RWPE1 (cell line): Measurements from ENCODE around the gene CELSR2.
A peak's percentile ranks its signal among the peaks of the same experiment; 100 is the strongest.

ENCODE experiments used
- CTCF ChIA-PET: fragments of 350-600 bp; sonication (Branson Sonifier 250); formaldehyde crosslinking; extraction: SDS; loops from one replicate; lab custom pipeline; 2021; lab: Yijun Ruan, JAX
- POLR2A ChIA-PET: fragments of 400-600 bp; formaldehyde crosslinking; extraction: SDS; loops from one replicate; lab custom pipeline; 2020; ENCODE audit warnings: antibody characterized with exemption; ENCODE audit not compliant: low non-redundant PET; lab: Yijun Ruan, JAX
- DNase-seq: peaks from one replicate; pipeline ENCODE4 v3.0.0; 2012; ENCODE audit warnings: low spot score
- H3K27ac ChIP-seq: fragments of 450-650 bp; 2 replicates; pipeline ENCODE4 v1.5.1; 2017
- TF ChIP-seq, protein P1 (sequence below): fragments of 450-650 bp; conservative IDR thresholded peaks from 2 replicates; pipeline ENCODE4 v1.5.1; 2017; ENCODE audit warnings: low read depth, mild to moderate bottlenecking

CELSR2 gene

DNA sequence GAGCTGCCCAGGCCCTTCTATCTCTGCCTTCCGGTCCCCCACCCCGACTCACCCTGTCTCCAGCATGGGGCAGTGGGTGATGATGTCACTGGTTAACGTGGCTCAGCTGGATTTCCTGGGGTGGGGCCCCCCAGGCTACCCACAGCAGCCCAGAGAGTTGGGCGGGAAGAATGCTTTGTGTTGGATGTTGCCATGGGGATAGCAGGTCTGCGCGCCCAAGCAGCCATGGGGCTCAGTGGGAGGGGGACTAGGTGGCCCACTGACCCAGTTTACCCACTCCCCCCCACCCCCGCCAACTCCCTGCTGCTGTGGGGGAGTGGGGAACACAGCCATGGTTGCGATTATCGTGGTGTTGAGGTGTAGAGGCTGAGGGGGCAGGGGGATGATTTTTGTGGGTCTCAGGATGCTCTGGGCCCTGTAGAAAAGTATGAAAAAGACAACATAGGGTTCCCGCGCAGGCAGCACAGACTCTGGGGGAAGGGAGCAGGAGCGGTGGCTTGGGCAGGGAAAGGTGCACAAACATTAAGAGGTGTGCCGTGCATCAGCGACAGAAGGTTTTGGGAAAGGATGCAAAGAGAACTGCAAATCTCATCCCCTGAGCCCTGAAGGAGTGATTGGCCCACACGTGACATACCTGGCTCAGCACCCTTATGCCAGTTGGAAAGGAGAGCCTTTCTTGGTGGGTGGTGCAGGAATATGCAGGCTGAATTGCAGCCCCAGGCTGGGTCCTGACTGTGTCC, 8.5 kb downstream of the CELSR2 start:
- TF ChIP-seq, protein P1, sequence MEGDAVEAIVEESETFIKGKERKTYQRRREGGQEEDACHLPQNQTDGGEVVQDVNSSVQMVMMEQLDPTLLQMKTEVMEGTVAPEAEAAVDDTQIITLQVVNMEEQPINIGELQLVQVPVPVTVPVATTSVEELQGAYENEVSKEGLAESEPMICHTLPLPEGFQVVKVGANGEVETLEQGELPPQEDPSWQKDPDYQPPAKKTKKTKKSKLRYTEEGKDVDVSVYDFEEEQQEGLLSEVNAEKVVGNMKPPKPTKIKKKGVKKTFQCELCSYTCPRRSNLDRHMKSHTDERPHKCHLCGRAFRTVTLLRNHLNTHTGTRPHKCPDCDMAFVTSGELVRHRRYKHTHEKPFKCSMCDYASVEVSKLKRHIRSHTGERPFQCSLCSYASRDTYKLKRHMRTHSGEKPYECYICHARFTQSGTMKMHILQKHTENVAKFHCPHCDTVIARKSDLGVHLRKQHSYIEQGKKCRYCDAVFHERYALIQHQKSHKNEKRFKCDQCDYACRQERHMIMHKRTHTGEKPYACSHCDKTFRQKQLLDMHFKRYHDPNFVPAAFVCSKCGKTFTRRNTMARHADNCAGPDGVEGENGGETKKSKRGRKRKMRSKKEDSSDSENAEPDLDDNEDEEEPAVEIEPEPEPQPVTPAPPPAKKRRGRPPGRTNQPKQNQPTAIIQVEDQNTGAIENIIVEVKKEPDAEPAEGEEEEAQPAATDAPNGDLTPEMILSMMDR, result no peak
- ChIA-PET POLR2A (no interaction called here), CTCF (interaction anchor here (0.6 to 1.2 kb wide), 2 partner anchors 13 to 64 kb away, joined by 3 to 6 read pairs; no protein-coding TSS in a partner anchor)
- peak overlapping the region; percentile 64 for H3K27ac ChIP-seq
- DNase-seq, result no peak

DNA sequence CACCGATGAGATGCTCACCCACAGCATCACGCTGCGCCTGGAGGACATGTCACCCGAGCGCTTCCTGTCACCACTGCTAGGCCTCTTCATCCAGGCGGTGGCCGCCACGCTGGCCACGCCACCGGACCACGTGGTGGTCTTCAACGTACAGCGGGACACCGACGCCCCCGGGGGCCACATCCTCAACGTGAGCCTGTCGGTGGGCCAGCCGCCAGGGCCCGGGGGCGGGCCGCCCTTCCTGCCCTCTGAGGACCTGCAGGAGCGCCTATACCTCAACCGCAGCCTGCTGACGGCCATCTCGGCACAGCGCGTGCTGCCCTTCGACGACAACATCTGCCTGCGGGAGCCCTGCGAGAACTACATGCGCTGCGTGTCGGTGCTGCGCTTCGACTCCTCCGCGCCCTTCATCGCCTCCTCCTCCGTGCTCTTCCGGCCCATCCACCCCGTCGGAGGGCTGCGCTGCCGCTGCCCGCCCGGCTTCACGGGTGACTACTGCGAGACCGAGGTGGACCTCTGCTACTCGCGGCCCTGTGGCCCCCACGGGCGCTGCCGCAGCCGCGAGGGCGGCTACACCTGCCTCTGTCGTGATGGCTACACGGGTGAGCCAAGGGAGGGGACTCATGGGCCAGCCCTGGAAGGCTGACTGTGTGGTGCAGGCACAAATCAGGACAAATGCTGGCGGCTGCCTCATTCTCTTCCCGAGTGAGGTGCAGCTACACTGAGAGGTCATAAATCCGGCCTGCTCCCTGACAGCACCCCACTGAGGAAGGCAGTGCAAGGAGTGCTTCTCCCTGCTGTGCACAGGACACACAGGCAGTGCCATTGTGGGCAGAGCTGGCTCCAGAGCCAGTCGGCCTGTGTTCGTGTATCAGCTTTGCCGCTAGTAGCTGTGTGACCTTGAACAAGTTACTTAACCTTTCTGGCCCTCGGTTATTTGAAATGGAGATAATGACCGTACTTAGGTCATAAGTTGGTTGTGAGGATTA, 9.4 kb downstream of the CELSR2 start:
- peak overlapping the region; percentile 92 for H3K27ac ChIP-seq
- POLR2A ChIA-PET, result interaction anchor here (0.8 kb wide), 1 partner anchor 15 kb away, joined by 3 read pairs; no protein-coding TSS in a partner anchor
- DNase-seq, result no peak
- TF ChIP-seq, protein P1, result no peak
- CTCF ChIA-PET, result no interaction called here

DNA sequence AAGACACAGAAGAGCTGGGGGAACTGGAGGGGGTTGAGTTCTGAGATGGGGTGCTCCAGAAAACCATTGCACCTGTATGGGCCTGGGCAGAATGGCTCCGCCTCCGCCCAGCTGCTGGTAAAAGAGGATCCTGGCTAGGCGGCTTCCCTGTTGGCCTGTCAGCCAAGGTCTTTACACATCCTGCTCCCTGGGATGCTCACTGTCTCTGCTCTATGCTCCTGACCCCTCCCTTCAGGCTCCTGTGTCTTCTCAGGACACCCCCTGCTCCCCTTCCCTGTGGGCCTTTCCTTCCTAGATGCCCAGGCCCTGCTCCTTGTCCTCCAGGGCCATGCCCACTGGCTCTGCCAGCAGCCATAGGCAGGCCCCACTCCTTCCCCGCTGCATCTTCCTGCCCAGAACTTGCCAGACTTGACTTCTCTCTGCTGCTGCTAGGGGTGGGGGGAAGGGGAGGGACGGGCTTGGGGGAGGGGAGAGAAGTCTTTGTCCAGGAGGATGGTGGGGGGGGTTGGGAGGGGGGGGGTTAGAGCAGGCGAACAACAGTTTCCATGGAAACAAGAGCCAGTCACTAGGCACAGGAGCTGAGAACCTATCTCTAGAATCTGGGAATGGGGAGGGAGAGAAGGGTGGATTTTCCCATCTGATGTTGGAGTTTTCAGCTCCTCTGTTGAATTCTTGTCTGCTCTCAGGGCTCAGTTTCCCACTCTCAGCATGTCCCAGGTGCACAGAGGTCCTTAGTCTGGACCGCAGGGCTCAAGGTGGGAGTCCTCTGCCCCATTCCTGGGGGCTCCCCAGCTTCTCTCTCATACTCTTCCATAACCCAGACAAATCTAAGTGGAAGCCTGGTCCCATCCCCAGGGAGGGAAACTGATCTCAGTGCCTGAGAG, 10.6 kb downstream of the CELSR2 start:
- TF ChIP-seq, protein P1, result no peak
- H3K27ac ChIP-seq, result peak overlapping the region; percentile 92
- ChIA-PET CTCF (interaction anchor here (0.8 kb wide), 1 partner anchor 59 kb away, joined by 4 read pairs; no protein-coding TSS in a partner anchor), POLR2A (interaction anchor here (0.6 to 0.8 kb wide), 2 partner anchors 13 to 288 kb away, joined by 3 read pairs; no protein-coding TSS in a partner anchor)
- DNase-seq, result no peak

DNA sequence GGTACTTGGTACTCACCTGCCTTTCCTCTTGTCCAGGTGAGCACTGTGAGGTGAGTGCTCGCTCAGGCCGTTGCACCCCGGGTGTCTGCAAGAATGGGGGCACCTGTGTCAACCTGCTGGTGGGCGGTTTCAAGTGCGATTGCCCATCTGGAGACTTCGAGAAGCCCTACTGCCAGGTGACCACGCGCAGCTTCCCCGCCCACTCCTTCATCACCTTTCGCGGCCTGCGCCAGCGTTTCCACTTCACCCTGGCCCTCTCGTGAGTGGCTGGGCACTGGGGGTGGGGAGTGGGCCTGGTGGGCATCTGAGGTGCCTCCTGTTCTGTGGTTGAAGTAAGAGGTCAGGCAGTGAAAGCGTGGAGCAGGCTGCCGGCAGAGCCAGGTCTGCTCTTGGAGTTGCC, 11.7 kb downstream of the CELSR2 start:
- DNase-seq, result no peak
- TF ChIP-seq, protein P1, result no peak
- CTCF ChIA-PET, result interaction anchor here (0.7 to 0.8 kb wide), 2 partner anchors 60 to 99 kb away, joined by 3 to 4 read pairs; no protein-coding TSS in a partner anchor
- peak overlapping the region; percentile 92 for H3K27ac ChIP-seq
- POLR2A ChIA-PET, result no interaction called here

DNA sequence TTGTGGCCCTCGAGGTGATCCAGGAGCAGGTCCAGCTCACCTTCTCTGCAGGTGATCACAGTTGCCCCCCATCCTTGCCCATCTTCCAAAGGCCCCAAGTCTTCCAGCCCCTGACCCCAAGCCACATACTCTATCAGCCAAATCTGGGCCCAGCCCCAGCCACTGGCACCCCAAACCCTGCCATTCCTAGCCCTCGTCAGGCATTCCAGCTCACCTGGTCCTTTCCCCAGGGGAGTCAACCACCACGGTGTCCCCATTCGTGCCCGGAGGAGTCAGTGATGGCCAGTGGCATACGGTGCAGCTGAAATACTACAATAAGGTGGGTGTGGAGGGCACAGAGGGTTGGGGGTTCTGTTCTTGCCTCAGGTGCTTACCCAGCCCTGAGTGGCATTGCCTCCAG, 12.2 kb downstream of the CELSR2 start:
- no peak for DNase-seq
- TF ChIP-seq, protein P1, result no peak
- POLR2A ChIA-PET, result no interaction called here
- CTCF ChIA-PET, result no interaction called here
- peak overlapping the region; percentile 92 for H3K27ac ChIP-seq
